Measurements from ENCODE around the gene NUP107. TPM values are rescaled to one million over a fixed set of nuclear protein-coding genes. Genes with fewer than 3 reads are reported as not detected.

NUP107 gene
- total RNA-seq, 1 experiment from 2014 or later: 132 TPM

DNA sequence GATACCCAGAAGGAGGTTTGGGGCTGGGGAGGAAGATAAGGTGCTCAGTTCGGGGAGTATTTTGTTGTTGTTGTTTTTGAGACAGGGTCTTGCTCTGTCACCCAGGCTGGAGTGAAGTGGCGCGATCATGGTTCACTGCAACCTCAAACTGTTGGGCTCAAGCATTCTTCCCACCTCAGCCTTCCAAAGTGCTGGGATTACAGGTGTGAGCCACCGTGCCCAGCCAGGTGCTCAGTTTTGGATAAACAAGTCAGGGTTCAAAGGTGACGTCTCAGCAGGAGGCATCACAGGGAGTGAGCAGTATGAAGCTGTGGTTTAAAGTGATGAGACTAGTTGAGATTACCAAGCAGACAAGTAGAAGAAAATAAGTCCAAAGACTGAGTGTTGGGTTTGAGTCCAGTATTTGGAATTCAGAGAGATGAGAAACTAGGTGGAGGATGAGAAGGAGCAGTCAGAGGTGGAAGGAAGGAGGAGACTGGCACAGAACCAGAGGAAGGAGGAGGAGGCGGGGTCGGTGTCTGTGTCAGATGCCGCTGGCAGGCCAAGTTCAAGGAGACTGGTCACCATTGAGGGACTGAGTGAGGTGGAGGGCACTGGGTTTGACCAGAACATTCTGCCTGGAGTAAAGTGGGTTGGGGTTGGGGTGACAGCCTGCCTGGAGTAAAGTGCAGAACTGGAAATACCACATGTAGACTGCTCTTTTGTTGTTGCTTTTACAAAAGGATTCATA is 75.3 kb downstream of the NUP107 start:
- Mint-ChIP-seq H3K4me1 (peaks cover 7% of the 10 kb centered on the region), H3K36me3 (peaks cover 35% of the 10 kb centered on the region), H3K27me3 (ENCODE audit: low read depth) (no peaks in the 10 kb centered on the region), H3K9me3 (no peaks in the 10 kb centered on the region), H3K27ac (peak overlapping the region; percentile 43; the same call in 1 of the 2 replicates), H3K4me3 (no peak overlapping the region)
- CTCF ChIA-PET: no interaction called here
- DNase-seq (ENCODE audit: low spot score) (no peak), ATAC-seq (no peak)
- TF ChIP-seq ZNF425 (CRISPR knock-in tag; conservative IDR thresholded peaks at IDR 0.05) (no peak), HMGXB4 (CRISPR knock-in tag; IDR thresholded peaks at IDR 0.05) (no peak), HMGA2 (CRISPR knock-in tag; IDR thresholded peaks at IDR 0.05) (no peak), MYBL2 (CRISPR knock-in tag; IDR thresholded peaks at IDR 0.05) (no peak), ZNF423 (CRISPR knock-in tag; IDR thresholded peaks at IDR 0.05) (no peak), ATF1 (CRISPR knock-in tag; IDR thresholded peaks at IDR 0.05) (no peak), IRF2 (CRISPR knock-in tag; IDR thresholded peaks at IDR 0.05; ENCODE audit: borderline replicate concordance, low read depth) (no peak), SOX15 (CRISPR knock-in tag; IDR thresholded peaks at IDR 0.05) (no peak), GRHL2 (CRISPR knock-in tag; IDR thresholded peaks at IDR 0.05; ENCODE audit: insufficient replicate concordance, severe bottlenecking) (no peak), JUN (CRISPR knock-in tag; IDR thresholded peaks at IDR 0.05) (no peak), PRDM15 (CRISPR knock-in tag; IDR thresholded peaks at IDR 0.05) (no peak), NR2C2 (CRISPR knock-in tag; IDR thresholded peaks at IDR 0.05) (no peak), ARID4B (CRISPR knock-in tag; IDR thresholded peaks at IDR 0.05; ENCODE audit: borderline replicate concordance) (no peak), ZNF121 (CRISPR knock-in tag; IDR thresholded peaks at IDR 0.05) (no peak), NFATC4 (CRISPR knock-in tag; IDR thresholded peaks at IDR 0.05) (no peak)
- TF ChIP-seq, protein P1, sequence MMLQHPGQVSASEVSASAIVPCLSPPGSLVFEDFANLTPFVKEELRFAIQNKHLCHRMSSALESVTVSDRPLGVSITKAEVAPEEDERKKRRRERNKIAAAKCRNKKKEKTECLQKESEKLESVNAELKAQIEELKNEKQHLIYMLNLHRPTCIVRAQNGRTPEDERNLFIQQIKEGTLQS (CRISPR knock-in tag; conservative IDR thresholded peaks at IDR 0.05): no peak
- TF ChIP-seq, protein P2, sequence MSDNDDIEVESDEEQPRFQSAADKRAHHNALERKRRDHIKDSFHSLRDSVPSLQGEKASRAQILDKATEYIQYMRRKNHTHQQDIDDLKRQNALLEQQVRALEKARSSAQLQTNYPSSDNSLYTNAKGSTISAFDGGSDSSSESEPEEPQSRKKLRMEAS (CRISPR knock-in tag; IDR thresholded peaks at IDR 0.05): no peak
- TF ChIP-seq, protein P3, sequence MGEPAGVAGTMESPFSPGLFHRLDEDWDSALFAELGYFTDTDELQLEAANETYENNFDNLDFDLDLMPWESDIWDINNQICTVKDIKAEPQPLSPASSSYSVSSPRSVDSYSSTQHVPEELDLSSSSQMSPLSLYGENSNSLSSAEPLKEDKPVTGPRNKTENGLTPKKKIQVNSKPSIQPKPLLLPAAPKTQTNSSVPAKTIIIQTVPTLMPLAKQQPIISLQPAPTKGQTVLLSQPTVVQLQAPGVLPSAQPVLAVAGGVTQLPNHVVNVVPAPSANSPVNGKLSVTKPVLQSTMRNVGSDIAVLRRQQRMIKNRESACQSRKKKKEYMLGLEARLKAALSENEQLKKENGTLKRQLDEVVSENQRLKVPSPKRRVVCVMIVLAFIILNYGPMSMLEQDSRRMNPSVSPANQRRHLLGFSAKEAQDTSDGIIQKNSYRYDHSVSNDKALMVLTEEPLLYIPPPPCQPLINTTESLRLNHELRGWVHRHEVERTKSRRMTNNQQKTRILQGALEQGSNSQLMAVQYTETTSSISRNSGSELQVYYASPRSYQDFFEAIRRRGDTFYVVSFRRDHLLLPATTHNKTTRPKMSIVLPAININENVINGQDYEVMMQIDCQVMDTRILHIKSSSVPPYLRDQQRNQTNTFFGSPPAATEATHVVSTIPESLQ (CRISPR knock-in tag; IDR thresholded peaks at IDR 0.05): no peak
- TF ChIP-seq, protein P4, sequence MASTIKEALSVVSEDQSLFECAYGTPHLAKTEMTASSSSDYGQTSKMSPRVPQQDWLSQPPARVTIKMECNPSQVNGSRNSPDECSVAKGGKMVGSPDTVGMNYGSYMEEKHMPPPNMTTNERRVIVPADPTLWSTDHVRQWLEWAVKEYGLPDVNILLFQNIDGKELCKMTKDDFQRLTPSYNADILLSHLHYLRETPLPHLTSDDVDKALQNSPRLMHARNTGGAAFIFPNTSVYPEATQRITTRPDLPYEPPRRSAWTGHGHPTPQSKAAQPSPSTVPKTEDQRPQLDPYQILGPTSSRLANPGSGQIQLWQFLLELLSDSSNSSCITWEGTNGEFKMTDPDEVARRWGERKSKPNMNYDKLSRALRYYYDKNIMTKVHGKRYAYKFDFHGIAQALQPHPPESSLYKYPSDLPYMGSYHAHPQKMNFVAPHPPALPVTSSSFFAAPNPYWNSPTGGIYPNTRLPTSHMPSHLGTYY (CRISPR knock-in tag; IDR thresholded peaks at IDR 0.05): no peak
- POLR2A ChIA-PET: no interaction called here
